ENCODE measurements around the gene RYR3.

The RYR3 gene

DNA sequence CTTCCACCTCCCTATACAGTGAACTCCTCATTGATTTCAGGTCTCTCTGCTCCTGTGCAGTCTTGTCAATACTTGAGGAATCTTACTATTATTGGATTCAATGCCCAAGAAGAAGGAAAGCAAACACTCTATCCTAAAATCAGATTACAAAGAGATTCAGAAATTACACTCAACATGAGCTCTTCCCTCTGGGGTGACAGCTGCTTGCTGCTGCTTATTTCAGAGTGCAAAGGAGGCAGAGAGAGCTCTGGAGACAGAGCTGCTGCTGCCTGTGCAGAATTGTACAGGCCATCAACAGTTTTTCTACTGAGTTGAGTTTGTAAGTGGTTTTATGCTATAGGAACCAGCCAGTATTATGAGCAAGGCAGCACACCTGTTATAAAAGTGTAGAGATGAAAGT, 7.1 kb downstream of the RYR3 start:
- in situ Hi-C loops (cut with MboI; ENCODE audit: low sequenced_read_pairs), result no loop called here

GRCh38 chr15:33320017-33320416, 9.2 kb downstream of the RYR3 start:
- in situ Hi-C loops (cut with MboI; ENCODE audit: low sequenced_read_pairs), result no loop called here

- in situ Hi-C loops (cut with MboI; ENCODE audit: low sequenced_read_pairs), result no loop called here
These were observed 11.3 kb downstream of the RYR3 start for GRCh38 chr15:33322091-33322490.

DNA sequence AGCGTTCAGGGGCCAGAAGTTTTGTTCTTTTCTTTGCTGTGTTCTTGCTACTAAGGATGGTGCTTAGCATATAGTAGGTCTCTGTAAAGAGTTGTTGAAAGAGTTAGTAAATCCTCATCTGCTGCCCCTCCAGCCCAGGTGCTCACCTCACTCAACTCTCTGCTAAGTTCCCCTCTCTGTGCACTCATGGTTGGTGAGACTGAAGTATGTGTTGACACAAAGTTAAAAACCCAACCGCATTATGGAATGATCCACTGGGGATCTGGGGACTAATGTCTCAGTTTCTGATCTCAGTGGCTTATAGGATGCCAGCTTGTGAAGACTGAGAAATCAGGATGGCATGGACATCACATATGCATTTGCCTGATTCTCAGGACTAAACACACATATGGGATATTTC, 13.8 kb downstream of the RYR3 start:
- in situ Hi-C loops (cut with MboI; ENCODE audit: low sequenced_read_pairs), result no loop called here

DNA sequence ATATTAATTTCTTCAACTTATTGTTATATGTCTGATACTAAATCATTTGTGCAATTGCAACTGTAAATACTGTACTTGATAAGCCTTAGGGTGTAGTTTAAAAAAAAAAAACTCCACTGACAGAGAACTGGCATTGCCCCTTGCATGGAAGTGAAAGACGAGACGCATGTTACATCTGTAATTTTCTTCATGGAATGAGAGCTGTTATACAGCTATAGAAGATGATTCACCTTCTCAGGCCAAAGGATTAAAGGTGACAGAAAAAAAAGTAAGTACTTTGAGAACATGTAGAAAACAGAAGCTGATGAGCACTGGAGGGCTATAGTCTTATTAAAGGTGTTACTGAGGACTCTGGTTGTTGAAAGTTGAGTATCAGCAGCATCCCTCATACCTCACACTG, 16.1 kb downstream of the RYR3 start:
- in situ Hi-C loops (cut with MboI; ENCODE audit: low sequenced_read_pairs), result no loop called here

DNA sequence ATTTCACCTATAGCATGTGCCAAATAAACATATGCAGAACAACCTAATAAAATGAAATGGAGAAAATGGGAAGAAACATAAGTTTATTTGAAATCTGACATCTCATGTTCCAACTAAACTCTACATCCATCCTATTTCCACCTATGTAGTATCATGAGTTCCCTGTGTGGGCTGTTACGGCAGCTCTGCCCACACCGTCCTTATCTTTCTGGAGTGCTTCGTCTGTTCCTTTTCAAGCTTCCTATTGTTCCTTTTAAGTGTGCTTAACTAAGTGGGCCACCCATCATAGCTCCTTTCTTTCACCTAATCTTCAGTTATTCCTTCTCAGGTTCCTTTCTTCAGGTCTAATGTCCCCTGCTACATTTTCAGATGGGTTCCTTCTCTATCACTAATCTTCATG, 17.3 kb downstream of the RYR3 start:
- in situ Hi-C loops (cut with MboI; ENCODE audit: low sequenced_read_pairs), result no loop called here

DNA sequence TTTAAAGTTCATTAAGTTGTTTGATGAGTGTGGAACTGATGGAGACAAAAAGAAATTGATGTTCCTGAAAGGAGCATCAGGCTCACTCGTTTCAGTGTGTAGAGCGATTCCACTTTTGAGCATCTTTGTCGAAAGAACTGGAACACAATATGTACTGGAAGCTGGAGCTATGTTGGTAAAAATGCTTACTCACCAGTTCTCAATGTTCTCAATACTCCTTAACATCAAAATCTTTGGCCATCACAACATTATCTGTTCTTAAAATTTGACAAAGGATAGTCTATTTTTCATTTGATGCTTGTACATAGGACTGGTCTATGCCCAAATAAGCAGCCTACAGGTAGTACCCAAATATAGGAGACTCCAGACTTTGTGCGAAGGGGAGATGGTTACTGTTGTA, 18.7 kb downstream of the RYR3 start:
- in situ Hi-C loops (cut with MboI; ENCODE audit: low sequenced_read_pairs), result no loop called here

DNA sequence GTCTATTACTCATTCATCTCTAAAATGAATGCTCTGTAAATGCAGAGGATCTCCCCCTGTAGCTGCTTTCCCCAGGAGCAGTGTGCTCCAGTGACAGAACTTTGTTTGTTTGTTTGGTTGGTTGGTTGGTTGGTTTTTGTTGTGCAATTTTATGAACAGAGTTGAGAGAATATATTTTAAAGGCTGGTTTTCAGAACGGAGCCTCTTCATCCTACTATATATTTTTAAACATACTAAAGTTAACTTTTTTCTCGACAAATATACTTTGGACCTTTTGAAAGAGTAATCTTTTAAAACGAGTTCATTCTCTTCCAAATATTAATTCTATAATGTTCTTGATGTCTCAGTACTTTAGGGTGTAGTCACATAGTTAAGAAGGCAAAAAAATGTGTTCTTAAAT, 20.2 kb downstream of the RYR3 start:
- in situ Hi-C loops (cut with MboI; ENCODE audit: low sequenced_read_pairs), result no loop called here

DNA sequence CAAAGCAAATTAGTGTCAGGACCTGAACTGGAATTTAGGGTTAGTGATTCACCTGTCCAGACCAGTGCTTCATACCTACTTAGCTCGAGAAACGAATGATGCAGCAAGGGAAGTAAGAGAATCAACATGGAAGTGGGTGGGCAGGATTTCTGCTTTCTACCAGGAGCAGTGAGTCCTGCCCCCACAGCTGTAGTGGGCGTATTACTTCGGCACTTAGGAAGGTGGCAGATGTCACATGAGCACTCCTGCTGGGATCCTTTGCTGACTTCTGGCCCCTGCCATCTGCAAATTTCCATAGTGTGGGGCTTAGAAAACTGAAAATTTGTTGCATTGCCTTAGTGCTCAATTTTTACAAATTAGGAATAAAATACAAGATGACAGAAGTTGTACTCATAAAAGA, 31.2 kb downstream of the RYR3 start:
- in situ Hi-C loops (cut with MboI; ENCODE audit: low sequenced_read_pairs), result no loop called here

DNA sequence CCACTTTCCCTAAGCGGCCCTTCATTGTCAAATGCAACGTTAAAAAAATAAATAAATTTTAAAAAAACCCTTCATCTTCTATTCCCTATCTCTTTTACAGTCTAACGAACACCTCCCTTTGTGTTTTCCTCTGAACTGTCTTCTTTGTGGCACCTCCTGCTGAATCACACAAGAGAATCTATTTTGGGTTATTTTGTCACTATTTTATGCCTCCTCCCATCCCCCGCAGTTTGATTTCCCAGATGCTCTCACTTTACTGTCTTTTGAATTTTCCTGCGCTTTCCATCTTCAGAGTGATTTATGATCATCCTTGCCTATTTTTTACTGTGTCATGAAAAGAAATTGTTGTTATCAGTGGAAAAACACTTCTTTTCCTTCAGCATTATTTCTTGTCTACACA, 32.5 kb downstream of the RYR3 start:
- in situ Hi-C loops (cut with MboI; ENCODE audit: low sequenced_read_pairs), result no loop called here

DNA sequence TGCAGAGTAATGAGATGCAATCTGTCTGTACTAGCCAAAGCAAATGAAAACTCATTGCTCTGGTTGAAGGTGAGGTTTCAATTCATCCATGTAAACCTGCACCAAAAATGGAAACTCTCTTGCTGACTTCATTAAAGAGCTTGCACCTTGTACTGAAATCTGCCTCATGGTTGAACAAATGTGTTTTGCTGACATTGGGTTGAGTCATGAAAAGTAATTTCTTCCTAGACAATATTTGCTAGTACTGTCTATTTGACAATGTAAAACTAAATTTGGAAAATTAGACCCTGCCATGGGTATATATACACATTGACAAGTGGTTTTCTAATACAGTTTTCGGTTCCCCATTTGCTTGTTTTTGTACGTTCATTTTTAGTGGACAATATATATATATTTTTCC, 33.3 kb downstream of the RYR3 start:
- in situ Hi-C loops (cut with MboI; ENCODE audit: low sequenced_read_pairs), result no loop called here

DNA sequence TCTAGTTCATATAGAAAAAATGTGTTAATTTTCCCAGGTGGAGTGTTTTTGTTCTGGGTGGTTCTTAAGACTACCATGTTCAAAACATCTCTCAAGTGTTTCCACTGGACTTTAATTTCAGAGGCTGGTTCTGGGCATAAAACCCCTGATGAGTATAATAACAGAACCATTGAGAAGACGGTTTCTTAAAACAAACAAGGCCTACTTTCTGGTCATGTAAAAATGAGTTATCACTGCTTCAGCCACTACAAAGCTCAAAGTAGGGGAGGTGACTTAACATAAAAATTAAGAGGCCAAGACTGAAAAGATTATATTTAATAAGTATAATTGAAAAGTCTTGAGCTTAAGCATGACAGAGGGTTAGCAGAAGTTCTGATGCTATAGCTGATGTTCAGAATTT, 33.8 kb downstream of the RYR3 start:
- in situ Hi-C loops (cut with MboI; ENCODE audit: low sequenced_read_pairs), result no loop called here

DNA sequence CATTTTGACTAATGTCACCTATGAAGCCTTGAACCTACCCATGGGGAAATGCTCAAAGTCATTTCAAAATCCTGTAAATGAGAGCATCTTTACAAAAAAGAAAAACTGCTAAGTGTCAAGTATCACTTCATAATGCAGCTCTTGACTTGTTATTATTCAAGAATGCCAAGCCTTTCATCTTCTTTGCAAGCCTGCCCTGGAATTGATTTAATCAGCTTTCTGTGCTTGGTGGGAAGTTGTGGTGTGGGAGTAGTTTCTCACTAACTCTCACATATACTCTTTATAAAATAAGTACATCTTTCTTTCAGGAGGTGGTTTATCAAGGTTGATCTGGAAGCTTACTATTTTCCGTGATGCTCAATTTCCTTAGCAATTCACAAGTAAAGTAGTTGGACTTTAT, 43.6 kb downstream of the RYR3 start:
- in situ Hi-C loops (cut with MboI; ENCODE audit: low sequenced_read_pairs), result no loop called here

GRCh38 chr15:33357845-33358244, 47.1 kb downstream of the RYR3 start:
- in situ Hi-C loops (cut with MboI; ENCODE audit: low sequenced_read_pairs), result no loop called here

DNA sequence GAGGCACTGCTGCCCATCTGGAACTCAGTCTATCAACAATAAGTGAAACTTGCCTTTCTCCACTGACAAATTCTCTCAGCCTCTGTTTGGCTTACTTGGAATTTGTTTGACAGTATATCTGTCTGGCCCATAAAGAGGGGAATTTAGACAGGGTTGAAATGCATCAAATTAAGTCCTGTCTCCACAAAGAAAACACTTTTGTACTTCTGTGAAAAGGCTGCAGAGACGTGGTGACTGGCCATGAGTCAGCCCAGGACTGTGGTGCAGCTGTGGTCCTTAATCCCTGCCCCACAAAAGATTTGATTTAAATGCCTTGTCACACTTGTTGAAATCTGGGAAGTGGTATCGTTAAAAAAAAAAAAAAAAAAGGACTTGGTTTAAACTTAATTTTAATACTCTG, 47.5 kb downstream of the RYR3 start:
- in situ Hi-C loops (cut with MboI; ENCODE audit: low sequenced_read_pairs), result no loop called here

GRCh38 chr15:33360886-33361285, 50.1 kb downstream of the RYR3 start:
- in situ Hi-C loops (cut with MboI; ENCODE audit: low sequenced_read_pairs), result no loop called here

- in situ Hi-C loops (cut with MboI; ENCODE audit: low sequenced_read_pairs), result no loop called here
These were observed 59.3 kb downstream of the RYR3 start for GRCh38 chr15:33369941-33370622.

DNA sequence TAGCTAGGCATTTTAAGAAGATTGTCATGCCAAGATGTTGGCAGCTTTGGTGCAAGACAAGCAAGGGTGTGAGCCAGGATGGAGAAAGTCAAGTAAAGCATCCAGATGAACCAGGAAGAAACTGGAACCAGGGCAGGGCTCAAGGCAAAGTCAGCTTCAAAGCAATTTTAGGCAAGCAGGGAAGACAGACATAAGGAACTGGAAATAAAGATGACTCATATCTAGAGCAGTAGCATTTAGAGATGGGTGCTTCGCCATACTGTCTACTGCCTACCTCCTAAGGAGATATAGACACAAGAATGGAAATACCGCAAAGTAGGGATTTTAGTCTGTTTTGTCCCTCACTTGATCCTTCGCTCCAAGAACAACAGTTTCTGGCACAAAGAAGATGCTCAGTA, 59.9 kb downstream of the RYR3 start:
- in situ Hi-C loops (cut with MboI; ENCODE audit: low sequenced_read_pairs), result no loop called here

- in situ Hi-C loops (cut with MboI; ENCODE audit: low sequenced_read_pairs), result no loop called here
These were observed 60.4 kb downstream of the RYR3 start for GRCh38 chr15:33371159-33371558.

- in situ Hi-C loops (cut with MboI; ENCODE audit: low sequenced_read_pairs), result no loop called here
These were observed 63.6 kb downstream of the RYR3 start for GRCh38 chr15:33374226-33374914.

DNA sequence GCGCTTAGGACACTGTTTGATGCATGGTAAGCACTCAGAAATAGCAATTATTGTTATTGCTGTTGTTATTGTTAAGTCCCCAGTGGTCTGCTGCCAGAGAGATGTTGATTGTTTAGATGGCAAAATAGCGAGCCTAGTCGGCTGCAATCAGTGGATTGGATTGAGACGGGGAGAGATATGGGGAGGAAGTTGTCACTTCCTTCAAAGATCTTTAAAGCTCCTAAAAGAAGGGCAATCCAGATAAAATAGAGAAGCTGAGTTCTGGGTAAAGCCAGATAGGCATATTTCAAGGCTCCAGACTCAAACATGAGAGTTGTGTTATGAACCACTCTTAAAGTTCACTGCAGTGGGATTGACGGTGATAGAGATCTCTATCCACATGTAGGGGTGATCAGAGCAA, 64.5 kb downstream of the RYR3 start:
- in situ Hi-C loops (cut with MboI; ENCODE audit: low sequenced_read_pairs), result no loop called here

GRCh38 chr15:33377204-33377603, 66.4 kb downstream of the RYR3 start:
- in situ Hi-C loops (cut with MboI; ENCODE audit: low sequenced_read_pairs), result no loop called here

Measured in hTERT RPE-1 (cell line).